Osteoblast (primary cell): ENCODE results near the gene TRIM7. TPM values are rescaled to one million over a fixed set of nuclear protein-coding genes. Genes with fewer than 3 reads are reported as not detected.

Source experiments
- DNase-seq: peaks from one replicate; pipeline ENCODE4 v3.0.0; 2011; ENCODE audit warnings: low spot score, mixed read lengths; ENCODE audit not compliant: insufficient read length; ENCODE audit errors: missing footprints
- H2AFZ ChIP-seq: 2 replicates; pipeline ENCODE4 v1.6.0; 2011; ENCODE audit warnings: mild to moderate bottlenecking, low read length
- H3K27ac ChIP-seq: 2 replicates; pipeline ENCODE4 v1.5.1; 2011; ENCODE audit warnings: mild to moderate bottlenecking, low read depth, low read length, moderate library complexity
- H3K27me3 ChIP-seq: 2 replicates; pipeline ENCODE4 v1.6.0; 2012; ENCODE audit warnings: mild to moderate bottlenecking, control low read depth, inconsistent platforms, low read length, moderate library complexity; ENCODE audit not compliant: insufficient read depth
- H3K36me3 ChIP-seq: 2 replicates; pipeline ENCODE4 v1.5.1; 2011; ENCODE audit warnings: mild to moderate bottlenecking, low read length, control low read depth, moderate library complexity; ENCODE audit not compliant: insufficient read depth
- H3K4me1 ChIP-seq: 2 replicates; pipeline ENCODE4 v1.5.1; 2011; ENCODE audit warnings: mild to moderate bottlenecking, low read length, control low read depth, moderate library complexity; ENCODE audit not compliant: insufficient read depth
- H3K4me2 ChIP-seq: 2 replicates; pipeline ENCODE4 v1.6.0; 2011; ENCODE audit warnings: mild to moderate bottlenecking, low read length; ENCODE audit not compliant: insufficient read depth
- H3K4me3 ChIP-seq: fragments of 200-600 bp; sonication (generic); 3 replicates; pipeline ENCODE4 v1.5.1; 2012; ENCODE audit warnings: mild to moderate bottlenecking, low read length, inconsistent platforms; ENCODE audit not compliant: insufficient read depth
- H3K79me2 ChIP-seq: 2 replicates; pipeline ENCODE4 v1.6.0; 2012; ENCODE audit warnings: mild to moderate bottlenecking, low read length, control low read depth, inconsistent platforms; ENCODE audit not compliant: insufficient read depth
- H3K9me3 ChIP-seq: 2 replicates; pipeline ENCODE4 v1.5.1; 2011; ENCODE audit warnings: low read depth, low read length, control low read depth
- H4K20me1 ChIP-seq: 2 replicates; pipeline ENCODE4 v1.6.0; 2012; ENCODE audit warnings: mild to moderate bottlenecking, low read length, control low read depth; ENCODE audit not compliant: insufficient read depth
- small RNA-seq: library from RNA; depleted of rRNA; stranded (forward); fragments of <200 nt; gene quantifications from one replicate; pipeline ENCODE3, GENCODE V24; 2012
- total RNA-seq: library from RNA; depleted of rRNA; stranded (reverse); fragments of >200 nt; gene quantifications from 2 replicates; pipeline ENCODE4 v1.2.3, GENCODE V29; 2012
- TF ChIP-seq, protein P1 (sequence below): IDR thresholded peaks from 2 replicates; pipeline ENCODE4 v1.5.1; 2011; ENCODE audit warnings: mild to moderate bottlenecking, low read depth, low read length, moderate library complexity; ENCODE audit errors: extremely low read depth

TRIM7 gene
- total RNA-seq, 1 donor = 0.72 TPM

DNA sequence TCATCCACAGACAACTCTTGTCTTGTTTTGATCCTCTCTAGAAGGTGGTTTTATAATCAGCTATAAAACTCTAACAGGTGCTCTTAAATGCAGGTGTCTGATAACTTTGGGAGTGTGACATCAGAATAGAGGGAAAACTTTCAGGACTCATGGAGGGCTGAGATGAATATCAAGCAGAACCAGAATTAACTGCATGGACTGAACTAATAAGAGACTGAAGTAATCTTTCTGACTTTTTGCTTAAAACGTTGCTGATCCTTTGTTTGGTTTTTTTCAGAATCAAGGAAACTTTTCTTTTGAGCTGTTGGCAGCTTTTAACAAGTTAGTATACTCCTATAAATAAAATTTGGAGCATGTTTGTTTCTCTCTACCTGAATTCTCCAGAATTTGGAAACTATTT is 59.9 kb downstream of the TRIM7 start:
- Histone ChIP-seq H3K4me1 (no peaks in the 10 kb centered on the region), H3K27me3 (peaks cover 10% of the 10 kb centered on the region), H3K4me2 (no peak overlapping the region)

More for the DNA sequence above, 59.9 kb downstream of the TRIM7 start:
- DNase-seq = no peak
- Histone ChIP-seq H3K79me2 (no peaks in the 10 kb centered on the region), H3K9me3 (no peaks in the 10 kb centered on the region), H3K4me3 (no peak overlapping the region), H3K27ac (no peak overlapping the region), H4K20me1 (no peaks in the 10 kb centered on the region), H2AFZ (no peak overlapping the region), H3K36me3 (no peaks in the 10 kb centered on the region)
- TF ChIP-seq, protein P1, sequence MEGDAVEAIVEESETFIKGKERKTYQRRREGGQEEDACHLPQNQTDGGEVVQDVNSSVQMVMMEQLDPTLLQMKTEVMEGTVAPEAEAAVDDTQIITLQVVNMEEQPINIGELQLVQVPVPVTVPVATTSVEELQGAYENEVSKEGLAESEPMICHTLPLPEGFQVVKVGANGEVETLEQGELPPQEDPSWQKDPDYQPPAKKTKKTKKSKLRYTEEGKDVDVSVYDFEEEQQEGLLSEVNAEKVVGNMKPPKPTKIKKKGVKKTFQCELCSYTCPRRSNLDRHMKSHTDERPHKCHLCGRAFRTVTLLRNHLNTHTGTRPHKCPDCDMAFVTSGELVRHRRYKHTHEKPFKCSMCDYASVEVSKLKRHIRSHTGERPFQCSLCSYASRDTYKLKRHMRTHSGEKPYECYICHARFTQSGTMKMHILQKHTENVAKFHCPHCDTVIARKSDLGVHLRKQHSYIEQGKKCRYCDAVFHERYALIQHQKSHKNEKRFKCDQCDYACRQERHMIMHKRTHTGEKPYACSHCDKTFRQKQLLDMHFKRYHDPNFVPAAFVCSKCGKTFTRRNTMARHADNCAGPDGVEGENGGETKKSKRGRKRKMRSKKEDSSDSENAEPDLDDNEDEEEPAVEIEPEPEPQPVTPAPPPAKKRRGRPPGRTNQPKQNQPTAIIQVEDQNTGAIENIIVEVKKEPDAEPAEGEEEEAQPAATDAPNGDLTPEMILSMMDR = no peak

Small RNAs within 50 kb of the gene (small RNA-seq; reads per million reads assigned to genes)
- gene MIR4638 (not detected), gene SNORD95 (not detected), gene SNORD96A (not detected)

Other genes with a start within 250 kb of the TRIM7 start
- gene BTNL3, start 216.3 kb downstream of the TRIM7 start, total RNA-seq = not detected in 2 replicates
- not detected in 2 replicates for gene BTNL9, start 164.9 kb downstream of the TRIM7 start, total RNA-seq
- gene OR2V1, start 74.0 kb downstream of the TRIM7 start, total RNA-seq = not detected in 2 replicates
- gene OR2V2, start 57.6 kb downstream of the TRIM7 start, total RNA-seq = not detected in 2 replicates
- gene TRIM41, start 18.1 kb upstream of the TRIM7 start, total RNA-seq = 12.4 and 15.9 TPM in 2 replicates
- gene RACK1, start 38.7 kb upstream of the TRIM7 start, total RNA-seq = 3,800 and 4,007 TPM in 2 replicates
- 6.8 and 7.2 TPM in 2 replicates for gene TRIM52, start 55.9 kb upstream of the TRIM7 start, total RNA-seq
- gene OR4F3, start 162.1 kb upstream of the TRIM7 start, total RNA-seq = under 0.01 and 0.29 TPM in 2 replicates